Measurements from ENCODE around the gene TMEM145. TPM values are rescaled to one million over a fixed set of nuclear protein-coding genes. Genes with fewer than 3 reads are reported as not detected.

The TMEM145 gene
- total and polyA plus RNA-seq, 9 of the 15 experiments (the other 6 are each of a cell fraction or from before 2014, with no cell fraction given) = 0.80 to 5.5 (median 1.9) TPM; not detected in 3

- no peak for TF ChIP-seq IRF9 (tag; IDR thresholded peaks at IDR 0.05)
- TF ChIP-seq ARID2 (IDR thresholded peaks at IDR 0.05) = no peak
- TF ChIP-seq XRCC5 (IDR thresholded peaks at IDR 0.05; ENCODE audit: low read depth, low read length) = no peak
- TF ChIP-seq DEAF1 (CRISPR knock-in tag; IDR thresholded peaks at IDR 0.05) = no peak; the same call in 1 of the 2 replicates
- peak; percentile 42 for TF ChIP-seq TEAD4 (IDR thresholded peaks at IDR 0.05; ENCODE audit: low read length)
- no peak for TF ChIP-seq TEAD4 (CRISPR knock-in tag; IDR thresholded peaks at IDR 0.05; ENCODE audit: borderline replicate concordance)
- TF ChIP-seq MEF2D (tag; conservative IDR thresholded peaks at IDR 0.05; ENCODE audit: low read depth) = no peak
- TF ChIP-seq ZBTB8A (IDR thresholded peaks at IDR 0.05; ENCODE audit: partially characterized antibody) = no peak
- TF ChIP-seq SREBF1 (IDR thresholded peaks at IDR 0.05; ENCODE audit: borderline replicate concordance, low read depth, low read length) = no peak
- no peak for TF ChIP-seq PREB (CRISPR knock-in tag; IDR thresholded peaks at IDR 0.05)
- no peak; the same call in 1 of the 2 replicates for TF ChIP-seq EP400 (IDR thresholded peaks at IDR 0.05)
- no peak for TF ChIP-seq FOXJ2 (tag; IDR thresholded peaks at IDR 0.05)
- TF ChIP-seq ATF1 (CRISPR knock-in tag; IDR thresholded peaks at IDR 0.05) = no peak
- TF ChIP-seq ATF1 (tag; IDR thresholded peaks at IDR 0.05) = no peak
- TF ChIP-seq ZNF263 (CRISPR knock-in tag; IDR thresholded peaks at IDR 0.05; ENCODE audit: borderline replicate concordance) = no peak
- TF ChIP-seq SP2 (IDR thresholded peaks at IDR 0.05; ENCODE audit: extremely low read depth, low read depth, low read length, poor library complexity, severe bottlenecking) = no peak
- no peak for TF ChIP-seq EZH2 (IDR thresholded peaks at IDR 0.05; ENCODE audit: borderline replicate concordance, low read depth, low read length)
- TF ChIP-seq ERF (CRISPR knock-in tag; IDR thresholded peaks at IDR 0.05) = 0 out of 2 replicates have a peak, but pooled peaks have one; percentile 32
- TF ChIP-seq JUN (IDR thresholded peaks at IDR 0.05; ENCODE audit: borderline replicate concordance, low read depth, low read length) = no peak
- no peak for TF ChIP-seq JUN (CRISPR knock-in tag; IDR thresholded peaks at IDR 0.05; ENCODE audit: borderline replicate concordance)
- no peak for TF ChIP-seq ZNF431 (CRISPR knock-in tag; IDR thresholded peaks at IDR 0.05)
- no peak for TF ChIP-seq ZNF12 (CRISPR knock-in tag; IDR thresholded peaks at IDR 0.05)
- no peak for TF ChIP-seq YY1 (IDR thresholded peaks at IDR 0.05; ENCODE audit: borderline replicate concordance in 1 of 3, control insufficient read depth in 1 of 3, extremely low read depth in 1 of 3, insufficient read depth in 3 of 3, insufficient read length in 1 of 3, insufficient replicate concordance in 2 of 3, low read depth in 1 of 3, low read length in 2 of 3)
- no peak for TF ChIP-seq ZNF239 (CRISPR knock-in tag; IDR thresholded peaks at IDR 0.05)
- no peak for TF ChIP-seq XRCC4 (IDR thresholded peaks at IDR 0.05; ENCODE audit: extremely low read depth, insufficient read depth, insufficient read length)
- no peak for TF ChIP-seq PML (IDR thresholded peaks at IDR 0.05; ENCODE audit: low read length)
Measured at GRCh38 chr19:42324655-42325307, 11.7 kb downstream of the TMEM145 start (continued).

All from K562 (cell line).